HG03039 (cell line): ENCODE measurements around the gene CNTNAP5.

Source experiments
- ATAC-seq: cut with Tn5 transposase; IDR thresholded peaks from one replicate; pipeline ENCODE4 v1.9.1; 2021; ENCODE audit warnings: mild to moderate bottlenecking, moderate library complexity; ENCODE audit not compliant: unreplicated experiment

The CNTNAP5 gene

GRCh38 chr2:124053796-124054195 lies 28.7 kb downstream of the CNTNAP5 start:
- ATAC-seq, result no peak

DNA sequence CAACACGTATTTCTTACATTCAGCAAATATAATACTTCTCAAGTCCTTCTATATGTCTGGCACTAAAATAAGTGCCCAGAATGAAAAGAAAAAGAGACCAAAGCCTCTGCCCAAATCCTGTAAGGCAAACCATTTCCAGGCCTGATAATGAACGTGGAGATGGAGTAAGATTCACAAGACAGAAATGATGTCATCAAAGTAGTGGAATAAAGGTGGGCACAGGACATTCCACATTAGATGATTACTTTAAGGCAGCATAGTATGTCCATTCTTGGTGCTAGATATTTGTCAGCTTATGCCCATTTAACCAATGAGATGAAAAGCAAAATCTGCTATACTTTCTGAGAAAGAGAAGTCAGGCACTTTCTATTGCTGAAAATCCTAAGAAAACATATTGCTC lies 38.5 kb downstream of the CNTNAP5 start:
- no peak for ATAC-seq

- no peak for ATAC-seq
These were observed 40.5 kb downstream of the CNTNAP5 start for GRCh38 chr2:124065636-124066035.

DNA sequence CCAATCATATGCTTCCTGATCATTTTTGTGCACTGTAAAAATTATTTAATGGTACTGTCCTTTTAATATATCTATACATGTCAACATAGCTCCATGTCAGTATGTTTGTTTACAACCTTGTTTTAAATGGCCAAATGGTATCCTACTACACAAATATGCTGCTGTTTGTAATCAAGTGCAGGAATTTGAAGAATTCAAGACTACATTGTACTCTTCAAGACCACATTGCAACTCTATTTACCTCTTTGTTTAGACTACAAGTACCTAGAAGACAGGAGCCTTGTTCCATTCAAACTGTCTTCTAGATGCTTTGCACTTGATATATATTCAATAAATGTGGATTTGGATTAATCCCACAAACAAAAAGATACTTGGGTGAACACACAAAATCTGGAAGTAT lies 41.7 kb downstream of the CNTNAP5 start:
- ATAC-seq, result no peak

GRCh38 chr2:124079045-124079444 lies 54.0 kb downstream of the CNTNAP5 start:
- ATAC-seq, result no peak

DNA sequence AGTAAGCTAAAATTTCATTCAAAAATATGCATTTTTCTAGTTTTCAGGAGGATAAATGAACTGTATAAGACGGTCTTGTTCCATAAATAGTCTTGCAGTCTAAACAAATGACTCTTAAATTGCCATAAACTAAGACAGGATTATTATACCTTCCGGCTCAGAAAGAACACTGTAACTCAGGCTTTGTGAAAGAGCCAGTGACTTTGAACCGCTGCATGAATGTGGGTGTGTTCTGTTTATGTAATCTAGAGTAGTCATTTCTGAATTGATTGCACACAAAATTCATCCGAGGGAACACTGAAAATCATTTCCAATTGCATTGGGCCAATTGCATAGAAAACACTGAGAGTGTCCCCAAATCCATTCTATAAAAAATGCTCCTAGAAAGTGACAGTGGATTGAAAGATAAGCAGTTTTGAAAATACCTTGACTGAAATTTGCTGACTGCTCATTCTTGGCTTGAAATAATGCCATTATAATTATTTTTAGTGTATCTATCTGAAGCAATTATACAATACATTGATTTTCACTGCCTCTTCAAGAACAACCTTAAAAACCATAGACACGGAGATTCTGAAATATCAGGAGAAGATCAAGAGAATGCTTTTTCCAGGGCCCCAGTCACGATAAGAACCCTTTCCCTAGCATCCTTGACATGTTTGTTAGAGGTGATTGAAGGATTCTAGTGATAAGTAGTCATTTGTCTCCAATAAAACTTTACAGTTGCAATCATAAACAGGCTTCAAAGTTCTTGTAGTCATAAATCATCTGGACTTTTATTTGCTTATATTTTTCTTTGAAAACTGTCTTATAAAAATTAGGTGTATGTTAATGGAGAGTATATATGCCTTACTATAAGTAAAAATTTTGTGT lies 55.4 kb downstream of the CNTNAP5 start:
- no peak for ATAC-seq

DNA sequence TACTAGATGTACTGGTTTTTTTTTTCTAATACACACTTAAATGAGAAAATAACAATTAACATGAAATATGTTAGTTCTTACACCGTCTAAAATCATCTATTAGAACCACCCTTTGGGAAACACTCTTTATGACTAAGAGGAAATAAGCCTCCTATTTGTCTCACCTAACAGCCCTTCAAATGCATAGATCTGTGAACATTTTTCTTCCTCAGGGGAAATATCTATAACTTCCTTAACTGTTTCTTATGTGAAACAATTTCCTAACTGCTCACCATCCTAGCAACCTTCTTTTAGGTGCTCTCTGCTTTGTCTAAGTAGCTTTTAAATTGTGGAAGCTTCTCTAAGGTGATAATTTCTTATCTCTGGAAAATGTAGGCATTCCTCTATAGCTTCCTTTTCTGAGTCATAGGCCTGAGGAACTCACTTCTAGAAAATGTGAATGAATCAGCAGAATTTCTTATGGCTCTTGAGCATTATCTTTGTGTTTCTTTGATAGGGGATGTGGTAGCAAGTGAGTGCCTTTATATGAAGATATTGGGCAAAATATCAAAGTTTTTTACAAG lies 56.1 kb downstream of the CNTNAP5 start:
- ATAC-seq, result no peak

DNA sequence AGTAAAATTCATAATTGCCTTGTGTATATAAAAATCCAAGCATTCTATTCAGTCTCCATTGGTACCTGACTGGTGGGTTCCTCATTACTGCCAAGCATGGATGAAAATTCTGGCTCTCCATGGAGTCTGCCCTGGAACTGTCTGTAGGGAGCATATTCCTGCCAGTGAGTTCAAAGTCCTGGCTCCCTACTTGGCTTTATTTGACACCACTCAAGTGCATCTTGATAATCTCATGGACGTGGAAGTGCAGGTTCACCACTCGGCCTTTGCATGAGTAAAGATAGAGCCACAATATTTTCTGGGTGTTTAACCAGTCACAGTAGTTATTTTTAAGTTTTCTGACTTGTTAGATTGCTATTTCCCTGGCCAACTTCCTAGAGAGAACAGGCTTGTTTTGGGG lies 63.5 kb downstream of the CNTNAP5 start:
- no peak for ATAC-seq

- no peak for ATAC-seq
These were observed 66.6 kb downstream of the CNTNAP5 start for GRCh38 chr2:124091721-124092120.

DNA sequence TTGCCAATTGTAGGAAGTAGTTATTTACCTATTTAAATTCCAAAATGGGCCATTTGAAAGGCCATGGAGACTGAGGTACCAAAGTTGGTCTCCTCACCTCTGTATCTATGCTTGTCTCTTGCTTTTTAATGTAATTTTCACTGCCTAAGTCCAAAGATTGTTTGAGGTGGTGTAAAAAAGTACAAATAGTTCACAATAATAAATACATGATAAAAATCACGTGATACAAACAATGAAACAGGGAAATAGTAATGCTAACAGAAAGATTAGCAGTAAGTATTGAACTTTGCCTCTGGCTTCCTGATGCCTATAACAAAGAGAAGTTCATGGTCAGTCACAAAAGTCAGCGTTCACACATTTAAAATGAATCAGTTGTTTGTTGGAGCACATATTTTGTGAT lies 67.6 kb downstream of the CNTNAP5 start:
- ATAC-seq, result no peak

- ATAC-seq, result no peak
These were observed 79.8 kb downstream of the CNTNAP5 start for GRCh38 chr2:124104914-124105313.

GRCh38 chr2:124112206-124112605 lies 87.1 kb downstream of the CNTNAP5 start:
- no peak for ATAC-seq

- no peak for ATAC-seq
These were observed 87.9 kb downstream of the CNTNAP5 start for GRCh38 chr2:124112966-124113365.

DNA sequence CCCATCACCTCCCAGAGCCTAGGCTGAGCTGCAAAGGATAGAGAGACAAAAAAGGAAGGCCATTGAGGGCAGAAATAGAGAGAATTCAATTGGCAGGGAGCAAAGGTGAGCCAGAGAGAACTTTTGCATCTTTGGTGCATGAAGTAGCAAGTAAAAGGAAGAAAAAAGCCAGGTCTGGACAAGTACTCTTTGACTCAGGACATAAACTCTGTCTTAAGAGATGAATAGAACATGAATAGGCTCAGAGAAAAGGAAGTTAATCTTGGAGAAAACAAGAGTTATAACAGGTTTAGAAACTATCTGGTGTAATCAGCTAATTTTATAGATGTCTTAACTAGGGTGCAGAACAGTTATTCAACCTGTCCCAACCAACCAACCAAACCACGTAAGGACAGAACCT lies 95.2 kb downstream of the CNTNAP5 start:
- ATAC-seq, result no peak

- no peak for ATAC-seq
These were observed 96.0 kb downstream of the CNTNAP5 start for GRCh38 chr2:124121106-124121505.

DNA sequence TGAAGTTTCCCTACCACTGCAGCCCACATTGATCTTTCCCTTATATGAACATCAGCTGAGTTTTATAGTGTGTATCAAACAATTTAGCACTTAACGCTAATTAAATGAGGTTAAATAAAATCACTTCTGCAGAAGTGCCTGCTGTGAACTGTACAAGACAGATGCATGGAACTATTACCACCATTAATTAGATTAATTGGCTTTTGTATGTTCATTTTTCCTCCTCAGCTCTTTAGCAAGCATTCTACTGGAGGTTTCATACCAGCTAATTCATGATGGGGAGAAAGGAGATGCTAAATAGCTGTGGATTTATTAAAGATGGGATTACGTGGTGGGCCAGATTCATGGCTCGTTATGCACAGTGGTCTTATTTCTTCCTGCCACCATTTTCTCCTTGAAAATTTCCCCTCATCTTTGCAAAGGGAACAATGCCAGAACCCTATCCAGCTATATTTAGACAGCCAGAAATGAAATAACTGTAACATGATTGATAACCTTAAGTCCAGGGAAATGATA lies 96.7 kb downstream of the CNTNAP5 start:
- ATAC-seq, result no peak

- no peak for ATAC-seq
These were observed 97.3 kb downstream of the CNTNAP5 start for GRCh38 chr2:124122340-124122739.

- no peak for ATAC-seq
These were observed 106.2 kb downstream of the CNTNAP5 start for GRCh38 chr2:124131276-124131675.

- no peak for ATAC-seq
These were observed 111.0 kb downstream of the CNTNAP5 start for GRCh38 chr2:124136110-124136509.

DNA sequence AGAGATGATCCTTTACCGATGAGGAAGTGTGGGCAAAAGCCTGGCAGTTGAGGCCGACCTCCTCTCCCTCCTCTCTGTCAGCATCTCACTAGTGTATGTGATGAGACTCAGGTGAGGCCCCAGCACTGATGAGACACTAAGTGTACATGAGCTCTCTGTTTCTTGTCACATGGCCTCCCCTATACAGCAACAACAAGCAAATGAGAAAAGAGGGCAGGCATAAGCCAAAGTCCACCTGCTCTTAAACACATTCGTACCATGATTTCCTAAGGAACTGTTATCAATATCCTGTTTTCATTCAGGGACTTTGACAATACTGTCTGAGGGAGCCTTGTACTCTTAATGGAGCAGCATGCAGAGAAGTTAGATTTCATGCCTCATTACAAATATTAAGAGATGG lies 113.0 kb downstream of the CNTNAP5 start:
- no peak for ATAC-seq

- no peak for ATAC-seq
These were observed 120.9 kb downstream of the CNTNAP5 start for GRCh38 chr2:124145982-124146381.

DNA sequence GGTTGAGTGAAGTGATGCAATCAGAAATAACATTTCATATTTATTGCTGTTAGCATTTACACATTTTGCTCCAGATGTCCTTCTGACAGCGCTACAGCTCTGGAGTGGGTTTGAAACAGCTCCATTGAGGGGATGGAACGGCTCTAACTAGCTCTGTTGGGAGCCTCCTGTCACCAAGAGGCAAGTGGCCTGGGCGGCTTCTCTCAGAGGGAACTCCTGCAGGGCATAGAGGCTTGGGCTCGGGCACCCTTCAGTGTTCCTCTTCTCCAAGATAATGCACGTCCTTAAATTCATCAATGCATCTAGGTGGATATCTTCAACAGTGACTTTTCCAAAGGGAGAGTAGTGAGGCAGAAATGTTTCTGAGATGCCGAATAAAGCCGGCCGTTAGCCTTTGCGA lies 122.5 kb downstream of the CNTNAP5 start:
- ATAC-seq, result no peak
